Nephron (organoid): ENCODE measurements around the gene FAM20C.

ENCODE experiments used
- H3K27ac Mint-ChIP-seq, 3 experiments: 2 replicates each; pipeline ENCODE4 v1.8.0; 2020; ENCODE audit warnings: mixed read lengths in 3 of 3, mild to moderate bottlenecking in 2 of 3, moderate library complexity in 1 of 3
- H3K27me3 Mint-ChIP-seq: 2 replicates; pipeline ENCODE4 v1.8.0; 2021; ENCODE audit warnings: low read depth, mild to moderate bottlenecking, moderate library complexity, mixed read lengths
- H3K36me3 Mint-ChIP-seq: 2 replicates; pipeline ENCODE4 v1.8.0; 2020; ENCODE audit warnings: low read depth, mixed read lengths
- H3K4me1 Mint-ChIP-seq: 2 replicates; pipeline ENCODE4 v1.8.0; 2020; ENCODE audit warnings: mixed read lengths
- H3K4me3 Mint-ChIP-seq, 3 experiments: 2 replicates each; pipeline ENCODE4 v1.8.0; 2020; ENCODE audit warnings: mild to moderate bottlenecking in 3 of 3, mixed read lengths in 3 of 3, moderate library complexity in 2 of 3
- H3K9me3 Mint-ChIP-seq: 2 replicates; pipeline ENCODE4 v1.8.0; 2020; ENCODE audit warnings: mixed read lengths
- TF ChIP-seq, protein P1 (sequence below), 3 experiments: fragments of 200-600 bp; sonication (generic); IDR thresholded peaks; one replicate each; pipeline ENCODE4 v1.5.0; 2021; ENCODE audit warnings: antibody characterized with exemption in 3 of 3; ENCODE audit not compliant: unreplicated experiment in 3 of 3

The FAM20C gene

DNA sequence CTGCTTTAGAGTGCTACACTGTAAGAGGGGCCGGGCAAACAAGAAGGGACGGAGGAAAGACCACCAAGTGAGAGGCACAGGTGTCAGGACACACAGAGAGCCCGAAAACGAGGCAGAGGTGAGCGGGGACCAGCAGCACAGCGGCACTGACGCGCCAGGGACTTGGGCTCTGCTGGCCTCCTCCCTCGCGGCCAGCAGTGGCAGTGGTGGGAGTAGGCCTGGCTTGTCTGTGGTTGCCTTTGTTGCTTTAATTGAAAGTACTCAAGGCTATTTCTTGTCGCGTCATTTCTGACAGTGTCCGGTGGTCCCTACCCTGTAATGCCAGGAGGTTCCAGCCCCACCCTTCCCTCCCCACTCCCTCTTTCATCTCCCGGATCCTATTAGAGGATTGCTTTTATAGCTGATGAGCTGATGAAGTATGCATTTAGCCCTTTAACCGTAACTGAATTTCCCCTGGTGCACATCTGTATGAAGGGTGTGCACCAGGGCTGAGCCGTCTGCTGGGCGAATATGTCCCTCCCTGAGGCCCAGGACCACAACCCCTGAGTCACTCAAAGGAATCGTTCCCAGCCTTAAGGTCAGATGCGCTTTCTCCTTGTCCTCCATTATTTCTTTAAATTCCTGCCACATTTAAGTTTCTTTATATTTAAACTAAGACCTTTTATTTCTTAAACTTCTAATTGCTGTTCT, 39.5 kb upstream of the FAM20C start:
- Mint-ChIP-seq H3K4me3 (peak overlapping the region; percentile 43 to 53 (median 48)), H3K9me3 (no peaks in the 10 kb centered on the region), H3K27ac (peak overlapping the region; percentile 95 to 99 (median 99)), H3K36me3 (no peaks in the 10 kb centered on the region), H3K27me3 (peaks cover 11% of the 10 kb centered on the region), H3K4me1 (peaks cover 46% of the 10 kb centered on the region)
- TF ChIP-seq, protein P1, sequence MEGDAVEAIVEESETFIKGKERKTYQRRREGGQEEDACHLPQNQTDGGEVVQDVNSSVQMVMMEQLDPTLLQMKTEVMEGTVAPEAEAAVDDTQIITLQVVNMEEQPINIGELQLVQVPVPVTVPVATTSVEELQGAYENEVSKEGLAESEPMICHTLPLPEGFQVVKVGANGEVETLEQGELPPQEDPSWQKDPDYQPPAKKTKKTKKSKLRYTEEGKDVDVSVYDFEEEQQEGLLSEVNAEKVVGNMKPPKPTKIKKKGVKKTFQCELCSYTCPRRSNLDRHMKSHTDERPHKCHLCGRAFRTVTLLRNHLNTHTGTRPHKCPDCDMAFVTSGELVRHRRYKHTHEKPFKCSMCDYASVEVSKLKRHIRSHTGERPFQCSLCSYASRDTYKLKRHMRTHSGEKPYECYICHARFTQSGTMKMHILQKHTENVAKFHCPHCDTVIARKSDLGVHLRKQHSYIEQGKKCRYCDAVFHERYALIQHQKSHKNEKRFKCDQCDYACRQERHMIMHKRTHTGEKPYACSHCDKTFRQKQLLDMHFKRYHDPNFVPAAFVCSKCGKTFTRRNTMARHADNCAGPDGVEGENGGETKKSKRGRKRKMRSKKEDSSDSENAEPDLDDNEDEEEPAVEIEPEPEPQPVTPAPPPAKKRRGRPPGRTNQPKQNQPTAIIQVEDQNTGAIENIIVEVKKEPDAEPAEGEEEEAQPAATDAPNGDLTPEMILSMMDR (IDR thresholded peaks at IDR 0.05; ENCODE audit: unreplicated experiment in 3 of 3) = no peak

DNA sequence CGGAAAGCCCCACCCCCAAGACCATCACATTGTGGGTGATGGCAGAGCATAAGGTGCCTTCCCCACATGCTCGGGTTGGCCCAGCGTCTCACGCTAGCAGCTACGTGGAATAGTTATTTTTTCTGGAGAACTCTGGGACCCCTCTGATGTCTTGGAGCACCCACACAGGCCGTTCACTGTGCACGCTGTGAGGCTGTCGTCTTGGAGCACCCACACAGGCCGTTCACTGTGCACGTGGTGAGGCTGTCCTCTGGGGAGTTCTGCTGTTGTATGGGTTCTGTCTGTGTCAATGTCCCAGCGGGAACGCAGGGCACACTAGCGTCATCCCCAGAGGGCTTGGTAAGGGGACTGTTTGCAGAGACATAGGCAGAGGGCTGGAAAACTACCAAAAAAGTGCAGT, 38.8 kb upstream of the FAM20C start:
- H3K4me3 Mint-ChIP-seq = no peak overlapping the region
- no peaks in the 10 kb centered on the region for H3K9me3 Mint-ChIP-seq
- H3K36me3 Mint-ChIP-seq = no peaks in the 10 kb centered on the region
- TF ChIP-seq, protein P1 (IDR thresholded peaks at IDR 0.05; ENCODE audit: unreplicated experiment in 3 of 3) = no peak
- peaks cover 11% of the 10 kb centered on the region for H3K27me3 Mint-ChIP-seq
- peaks cover 52% of the 10 kb centered on the region for H3K4me1 Mint-ChIP-seq
- peak overlapping the region in 2 of 3 experiments; percentile 95 to 99 for H3K27ac Mint-ChIP-seq

DNA sequence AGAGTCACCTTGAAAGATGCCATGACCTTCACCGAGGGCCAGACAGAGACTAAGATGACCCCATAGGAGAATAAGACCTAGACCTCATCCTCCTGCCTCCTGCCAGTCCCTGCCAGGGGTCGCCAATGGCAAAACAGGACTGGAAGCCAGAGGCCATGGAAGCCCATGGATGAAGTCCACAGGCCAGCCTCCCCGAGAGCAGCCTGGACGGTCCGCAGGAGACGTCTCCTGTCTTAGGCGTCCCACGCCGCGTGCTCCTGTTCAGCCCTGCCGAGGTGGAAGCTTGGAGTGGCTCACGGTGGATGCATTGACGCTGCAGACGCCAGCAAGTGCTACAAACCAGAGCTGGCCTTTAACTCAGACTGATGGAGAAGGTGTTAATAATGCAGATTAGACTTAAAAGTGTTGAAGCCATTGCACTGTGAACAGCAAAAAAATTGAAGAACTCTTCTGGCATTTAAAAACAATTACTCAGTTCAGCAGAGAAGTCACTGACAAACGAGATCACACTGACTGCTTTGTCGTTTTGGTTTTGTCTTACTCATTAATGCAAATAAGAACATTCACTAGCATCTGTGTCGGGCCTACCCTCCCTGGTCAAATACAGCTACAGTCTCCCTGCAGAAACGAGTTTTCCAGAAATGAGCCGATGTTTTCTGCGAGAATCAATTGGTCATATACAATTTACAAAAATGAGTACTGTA, 38.1 kb upstream of the FAM20C start:
- Mint-ChIP-seq H3K4me1 (peaks cover 54% of the 10 kb centered on the region), H3K36me3 (no peaks in the 10 kb centered on the region), H3K27me3 (peaks cover 9% of the 10 kb centered on the region), H3K9me3 (no peaks in the 10 kb centered on the region), H3K27ac (peak overlapping the region; percentile 25 to 33 (median 31)), H3K4me3 (no peak overlapping the region)
- TF ChIP-seq, protein P1 (IDR thresholded peaks at IDR 0.05; ENCODE audit: unreplicated experiment in 3 of 3) = no peak

DNA sequence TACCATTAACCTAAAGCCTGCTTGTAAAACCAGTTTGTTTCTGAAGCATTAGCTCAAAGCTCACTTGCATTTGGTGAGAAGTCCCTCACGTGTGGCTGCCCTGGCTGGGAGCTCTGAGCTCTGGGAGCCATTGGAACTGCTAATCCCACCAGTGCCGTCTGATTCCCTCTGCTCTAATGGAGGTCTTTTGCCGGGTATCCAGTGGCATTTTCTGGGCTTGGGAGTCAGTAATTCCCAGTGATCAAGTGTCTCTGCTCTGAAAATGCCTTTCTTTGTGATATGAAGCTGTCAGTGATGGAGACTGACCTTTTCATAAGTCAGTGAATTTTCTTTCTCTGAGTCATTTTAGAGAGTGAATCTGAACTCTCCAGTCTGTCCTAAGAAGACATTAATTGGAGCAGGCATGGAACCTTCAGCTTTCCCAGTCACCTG, 36.9 kb upstream of the FAM20C start:
- Mint-ChIP-seq H3K36me3 (no peaks in the 10 kb centered on the region), H3K9me3 (no peaks in the 10 kb centered on the region), H3K4me3 (no peak overlapping the region), H3K27ac (peak overlapping the region; percentile 65 to 89 (median 83)), H3K27me3 (peaks cover 6% of the 10 kb centered on the region), H3K4me1 (peaks cover 45% of the 10 kb centered on the region)
- TF ChIP-seq, protein P1 (IDR thresholded peaks at IDR 0.05; ENCODE audit: unreplicated experiment in 3 of 3) = no peak

DNA sequence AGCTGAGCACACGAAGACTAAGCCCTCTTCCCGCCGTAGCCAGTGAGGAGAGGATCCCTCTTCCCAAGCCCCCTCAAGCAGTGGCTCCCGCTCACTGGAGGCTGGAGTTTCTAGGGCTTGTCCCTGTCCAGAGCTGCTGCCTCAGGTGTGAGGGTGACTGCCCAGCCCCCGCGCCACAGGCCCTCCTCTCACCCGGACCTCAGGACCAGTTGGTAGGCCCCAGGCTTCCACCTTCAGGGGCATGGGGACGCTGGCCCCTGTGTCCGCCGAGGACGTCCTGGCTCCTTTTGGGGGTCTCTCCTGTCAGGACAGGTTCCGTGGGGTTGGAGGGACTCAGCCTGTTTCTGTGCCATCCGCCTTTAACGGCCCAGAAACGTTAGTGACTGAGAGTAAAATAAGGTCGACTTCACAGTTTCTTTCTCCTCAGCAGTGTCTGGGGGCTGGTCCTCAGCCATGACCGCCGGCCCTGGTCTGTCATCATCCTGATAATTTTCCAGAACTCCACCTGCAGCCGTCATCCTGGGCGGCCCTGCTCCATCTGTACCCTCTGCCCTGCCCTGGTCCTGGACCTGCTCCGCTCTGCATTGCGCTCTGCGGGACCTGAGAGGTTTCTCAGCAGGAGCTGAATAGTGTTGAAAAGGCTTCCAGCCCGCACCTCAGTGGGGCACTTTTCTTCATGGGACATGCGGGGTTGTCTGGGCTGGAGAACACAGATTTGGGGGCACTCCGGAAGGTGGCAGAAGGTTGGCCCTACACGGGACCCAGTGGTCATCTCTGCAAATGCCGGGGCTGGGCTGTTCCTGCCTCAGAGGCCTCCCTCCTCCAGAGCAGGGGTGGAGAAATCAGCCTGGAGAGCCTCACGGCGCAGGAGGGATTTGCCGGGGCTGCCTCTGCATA, 36.0 kb upstream of the FAM20C start:
- H3K36me3 Mint-ChIP-seq = no peaks in the 10 kb centered on the region
- H3K4me3 Mint-ChIP-seq = no peak overlapping the region
- H3K27me3 Mint-ChIP-seq = peaks cover 3% of the 10 kb centered on the region
- H3K9me3 Mint-ChIP-seq = no peaks in the 10 kb centered on the region
- TF ChIP-seq, protein P1 (IDR thresholded peaks at IDR 0.05; ENCODE audit: unreplicated experiment in 3 of 3) = no peak
- H3K4me1 Mint-ChIP-seq = peaks cover 47% of the 10 kb centered on the region
- peak overlapping the region; percentile 65 to 89 (median 83) for H3K27ac Mint-ChIP-seq
